Activated naive CD4-positive, alpha-beta T cell (primary cell): ENCODE data around the gene FOXE1.

Experiments used
- DNase-seq, 4 experiments: peaks; one replicate each; lab custom pipeline; 2025; lab: John Stamatoyannopoulos, UW

FOXE1 gene

GRCh38 chr9:97866300-97866699 is 13.3 kb downstream of the FOXE1 start:
- DNase-seq = no peak

GRCh38 chr9:97866848-97867247 is 13.8 kb downstream of the FOXE1 start:
- no peak for DNase-seq

- no peak for DNase-seq
These were observed 15.8 kb downstream of the FOXE1 start for GRCh38 chr9:97868859-97869258.

GRCh38 chr9:97873425-97873824 is 20.4 kb downstream of the FOXE1 start:
- no peak for DNase-seq

GRCh38 chr9:97873882-97874281 is 20.9 kb downstream of the FOXE1 start:
- no peak for DNase-seq

- no peak for DNase-seq
These were observed 21.6 kb downstream of the FOXE1 start for GRCh38 chr9:97874624-97875023.

GRCh38 chr9:97875111-97875510 is 22.1 kb downstream of the FOXE1 start:
- no peak for DNase-seq

- DNase-seq = no peak
These were observed 23.0 kb downstream of the FOXE1 start for GRCh38 chr9:97876061-97876460.

- DNase-seq = no peak
These were observed 27.3 kb downstream of the FOXE1 start for GRCh38 chr9:97880336-97880735.

GRCh38 chr9:97889941-97890887 is 37.2 kb downstream of the FOXE1 start:
- peak; percentile 14 to 59 (median 36) for DNase-seq

GRCh38 chr9:97891736-97892135 is 38.7 kb downstream of the FOXE1 start:
- no peak for DNase-seq

- no peak for DNase-seq
These were observed 39.4 kb downstream of the FOXE1 start for GRCh38 chr9:97892421-97892820.

- DNase-seq = no peak
These were observed 42.2 kb downstream of the FOXE1 start for GRCh38 chr9:97895211-97895610.

- DNase-seq = no peak
These were observed 42.8 kb downstream of the FOXE1 start for GRCh38 chr9:97895695-97896332.

GRCh38 chr9:97900103-97900737 is 47.2 kb downstream of the FOXE1 start:
- no peak for DNase-seq

GRCh38 chr9:97900738-97901565 is 47.9 kb downstream of the FOXE1 start:
- DNase-seq = no peak

- DNase-seq = no peak
These were observed 50.2 kb downstream of the FOXE1 start for GRCh38 chr9:97903177-97903576.

GRCh38 chr9:97904725-97905124 is 51.7 kb downstream of the FOXE1 start:
- peak in 2 of 4 experiments; percentile 36 to 39 for DNase-seq

GRCh38 chr9:97905228-97905627 is 52.2 kb downstream of the FOXE1 start:
- peak in 1 of 4 experiments; percentile 9 for DNase-seq
